Stimulated activated CD8-positive, alpha-beta memory T cell treated with anti-CD3 and anti-CD28 coated beads, Interleukin-7, amount 100 ng/mL, for 48 hours (primary cell): Measurements from ENCODE around the gene ASPHD2.

Source experiments
- DNase-seq, 2 donors: peaks; one replicate each; pipeline ENCODE4 v3.0.0-alpha.2; 2020; ENCODE audit warnings: low read depth in 1 of 2; ENCODE audit errors: extremely low read depth in 1 of 2

ASPHD2 gene

GRCh38 chr22:26471522-26471921, 42.5 kb downstream of the ASPHD2 start:
- DNase-seq: no peak

- no peak for DNase-seq
These were observed 45.6 kb downstream of the ASPHD2 start for GRCh38 chr22:26474682-26475081.

- DNase-seq: no peak
These were observed 47.8 kb downstream of the ASPHD2 start for GRCh38 chr22:26476705-26477340.

GRCh38 chr22:26477341-26477731, 48.3 kb downstream of the ASPHD2 start:
- no peak for DNase-seq

- no peak for DNase-seq
These were observed 50.2 kb downstream of the ASPHD2 start for GRCh38 chr22:26479043-26479791.

GRCh38 chr22:26479792-26480610, 50.9 kb downstream of the ASPHD2 start:
- DNase-seq: no peak

- DNase-seq: no peak
These were observed 51.5 kb downstream of the ASPHD2 start for GRCh38 chr22:26480611-26480932.

GRCh38 chr22:26481112-26481693, 52.1 kb downstream of the ASPHD2 start:
- DNase-seq: no peak

GRCh38 chr22:26481694-26482093, 52.6 kb downstream of the ASPHD2 start:
- DNase-seq: no peak

GRCh38 chr22:26482161-26482560, 53.1 kb downstream of the ASPHD2 start:
- no peak for DNase-seq

- no peak for DNase-seq
These were observed 54.0 kb downstream of the ASPHD2 start for GRCh38 chr22:26483043-26483438.

- peak; percentile 79 to 87 for DNase-seq
These were observed 54.6 kb downstream of the ASPHD2 start, which contains the start of the genes HPS4 and SRRD for GRCh38 chr22:26483439-26484359. HPS4 (minus strand) TSS chr22:26483783; CDS start chr22:26481762, 2,021 bp downstream. SRRD (plus strand) TSS chr22:26483877; CDS start chr22:26483891, 14 bp downstream.

- DNase-seq: no peak
These were observed 55.3 kb downstream of the ASPHD2 start for GRCh38 chr22:26484360-26484706.

- no peak for DNase-seq
These were observed 56.0 kb downstream of the ASPHD2 start for GRCh38 chr22:26485013-26485412.

- no peak for DNase-seq
These were observed 56.8 kb downstream of the ASPHD2 start for GRCh38 chr22:26485806-26486390.

GRCh38 chr22:26486394-26486793, 57.3 kb downstream of the ASPHD2 start:
- no peak for DNase-seq

- DNase-seq: no peak
These were observed 58.9 kb downstream of the ASPHD2 start for GRCh38 chr22:26487996-26488395.

- no peak for DNase-seq
These were observed 60.5 kb downstream of the ASPHD2 start for GRCh38 chr22:26489447-26490036.

GRCh38 chr22:26492220-26492619, 63.2 kb downstream of the ASPHD2 start:
- no peak for DNase-seq

- no peak for DNase-seq
These were observed 65.4 kb downstream of the ASPHD2 start for GRCh38 chr22:26494506-26494905.
